ENCODE results near the gene MCUR1. TPM values are rescaled to one million over a fixed set of nuclear protein-coding genes. Genes with fewer than 3 reads are reported as not detected.

The MCUR1 gene
- total RNA-seq, 3 donors from 2014 or later = 12.8 to 14.9 (median 14.1) TPM

DNA sequence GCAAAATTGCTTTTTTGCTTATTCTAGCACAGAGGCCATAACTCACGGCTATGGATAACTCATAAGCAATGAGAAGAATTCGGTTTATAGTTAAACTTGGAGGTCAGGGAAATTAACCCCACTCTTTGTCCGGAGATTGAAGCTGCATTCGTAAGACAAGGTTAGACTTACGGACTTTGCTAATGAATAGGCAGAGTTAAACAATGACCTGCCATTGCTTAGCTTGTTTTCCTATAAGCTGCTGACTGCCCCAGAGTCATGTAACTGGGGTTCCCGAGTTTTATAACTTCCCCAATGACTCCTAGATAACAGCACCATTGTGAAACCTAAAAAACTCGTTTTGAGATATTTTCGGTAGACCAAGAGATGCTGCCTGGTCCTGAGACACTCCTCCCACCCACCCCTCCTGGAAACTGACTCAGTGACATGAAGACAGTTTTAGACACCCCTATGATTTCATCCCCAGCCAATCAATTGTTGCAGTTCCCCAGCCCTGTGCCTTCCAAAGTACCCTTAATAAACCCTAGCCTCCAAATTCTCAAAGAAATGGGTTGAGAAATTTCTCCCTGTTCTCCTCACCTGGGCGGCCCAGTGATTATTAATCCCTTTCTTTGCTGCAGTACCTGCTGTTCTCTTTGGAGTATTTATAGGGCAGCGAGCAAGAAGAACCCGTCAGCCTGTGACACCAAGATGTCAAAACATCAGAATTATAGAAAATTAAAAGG lies 33.1 kb upstream of the MCUR1 start:
- DNase-seq (ENCODE audit: low spot score in 2 of 2) = no peak
- no peak overlapping the region for H3K27ac ChIP-seq
- no peaks in the 10 kb centered on the region for H3K27me3 ChIP-seq
- no peaks in the 10 kb centered on the region for H3K4me1 ChIP-seq
- intact Hi-C loops (cut with DNase I; ENCODE audit: low total_unique reads) = no loop called here
- no peak for TF ChIP-seq POLR2AphosphoS5 (IDR thresholded peaks at IDR 0.05)
- TF ChIP-seq POLR2A (IDR thresholded peaks at IDR 0.05) = no peak
- TF ChIP-seq, protein P1, sequence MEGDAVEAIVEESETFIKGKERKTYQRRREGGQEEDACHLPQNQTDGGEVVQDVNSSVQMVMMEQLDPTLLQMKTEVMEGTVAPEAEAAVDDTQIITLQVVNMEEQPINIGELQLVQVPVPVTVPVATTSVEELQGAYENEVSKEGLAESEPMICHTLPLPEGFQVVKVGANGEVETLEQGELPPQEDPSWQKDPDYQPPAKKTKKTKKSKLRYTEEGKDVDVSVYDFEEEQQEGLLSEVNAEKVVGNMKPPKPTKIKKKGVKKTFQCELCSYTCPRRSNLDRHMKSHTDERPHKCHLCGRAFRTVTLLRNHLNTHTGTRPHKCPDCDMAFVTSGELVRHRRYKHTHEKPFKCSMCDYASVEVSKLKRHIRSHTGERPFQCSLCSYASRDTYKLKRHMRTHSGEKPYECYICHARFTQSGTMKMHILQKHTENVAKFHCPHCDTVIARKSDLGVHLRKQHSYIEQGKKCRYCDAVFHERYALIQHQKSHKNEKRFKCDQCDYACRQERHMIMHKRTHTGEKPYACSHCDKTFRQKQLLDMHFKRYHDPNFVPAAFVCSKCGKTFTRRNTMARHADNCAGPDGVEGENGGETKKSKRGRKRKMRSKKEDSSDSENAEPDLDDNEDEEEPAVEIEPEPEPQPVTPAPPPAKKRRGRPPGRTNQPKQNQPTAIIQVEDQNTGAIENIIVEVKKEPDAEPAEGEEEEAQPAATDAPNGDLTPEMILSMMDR (IDR thresholded peaks at IDR 0.05) = no peak
- H3K4me3 ChIP-seq = no peak overlapping the region
- no peaks in the 10 kb centered on the region for H3K36me3 ChIP-seq
- no peaks in the 10 kb centered on the region for H3K9me3 ChIP-seq

DNA sequence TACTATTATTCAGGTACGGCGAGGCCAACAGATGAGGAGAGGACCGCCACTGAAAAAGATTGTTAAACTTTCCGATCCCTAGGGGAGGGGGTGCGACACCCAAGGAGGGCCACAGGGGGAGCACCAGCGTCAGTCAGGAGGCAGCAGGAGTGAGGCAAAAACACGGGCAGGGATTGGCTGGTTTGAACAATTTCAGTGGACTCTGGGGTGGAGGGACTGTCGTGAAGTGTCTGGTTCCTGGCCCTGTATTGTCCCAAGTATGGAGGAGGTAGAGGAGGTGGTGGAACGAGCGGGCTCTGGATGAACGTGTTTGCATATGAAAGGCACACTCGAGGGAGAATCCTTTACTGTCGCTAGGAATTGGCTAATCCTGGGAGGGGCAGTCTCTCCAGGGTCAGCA lies 32.5 kb upstream of the MCUR1 start:
- no peaks in the 10 kb centered on the region for H3K27me3 ChIP-seq
- no peak overlapping the region for H3K27ac ChIP-seq
- H3K4me1 ChIP-seq = no peaks in the 10 kb centered on the region
- intact Hi-C loops (cut with DNase I; ENCODE audit: low total_unique reads) = no loop called here
- H3K9me3 ChIP-seq = no peaks in the 10 kb centered on the region
- H3K36me3 ChIP-seq = no peaks in the 10 kb centered on the region
- no peak for DNase-seq (ENCODE audit: low spot score in 2 of 2)
- no peak overlapping the region for H3K4me3 ChIP-seq
- TF ChIP-seq POLR2A (IDR thresholded peaks at IDR 0.05) = no peak
- TF ChIP-seq POLR2AphosphoS5 (IDR thresholded peaks at IDR 0.05) = no peak
- TF ChIP-seq, protein P1 (IDR thresholded peaks at IDR 0.05) = no peak

DNA sequence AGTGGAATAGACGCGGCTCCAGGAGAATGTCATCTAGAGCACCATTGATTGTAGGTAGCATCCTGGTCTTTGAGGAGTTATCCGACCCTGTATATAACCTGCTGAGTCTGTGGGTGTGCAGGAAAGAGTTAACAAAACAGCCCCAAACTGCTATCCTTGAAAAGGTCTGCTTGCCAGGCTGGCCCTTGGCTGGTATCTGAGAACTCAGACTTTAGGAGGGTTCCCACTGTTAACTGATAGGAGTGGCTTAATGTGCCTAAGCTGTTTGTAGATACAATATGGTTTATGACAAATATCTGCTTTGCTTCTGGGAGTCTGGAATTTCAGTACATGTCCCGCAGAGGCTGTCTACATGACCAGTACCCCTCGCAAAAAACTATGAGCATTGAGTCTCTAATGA lies 27.6 kb upstream of the MCUR1 start:
- no peak for TF ChIP-seq POLR2AphosphoS5 (IDR thresholded peaks at IDR 0.05)
- no peak for TF ChIP-seq POLR2A (IDR thresholded peaks at IDR 0.05)
- TF ChIP-seq, protein P1 (IDR thresholded peaks at IDR 0.05) = no peak

DNA sequence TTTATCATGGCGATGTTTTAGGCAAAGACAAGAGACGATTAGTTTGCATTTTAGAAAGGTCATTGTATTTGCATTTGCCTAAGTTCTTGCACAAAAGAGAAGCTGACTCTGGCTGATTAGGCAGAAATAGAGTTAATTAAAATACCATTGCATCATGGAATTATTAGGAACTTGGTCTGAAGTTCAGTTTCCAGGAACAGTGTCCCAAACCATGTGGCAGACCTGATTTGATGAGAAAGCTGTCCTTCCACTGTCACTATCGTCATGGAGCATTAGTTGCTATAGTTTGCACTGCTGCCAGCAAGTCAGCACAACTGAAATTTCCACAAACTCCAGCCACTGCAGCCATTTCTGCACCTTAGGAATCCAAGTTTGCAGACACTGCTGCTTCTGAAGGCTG lies 24.3 kb upstream of the MCUR1 start:
- no peak overlapping the region for H3K4me3 ChIP-seq
- TF ChIP-seq POLR2AphosphoS5 (IDR thresholded peaks at IDR 0.05) (no peak), POLR2A (IDR thresholded peaks at IDR 0.05) (no peak)
- TF ChIP-seq, protein P1 (IDR thresholded peaks at IDR 0.05) = no peak
- H3K27ac ChIP-seq = no peak overlapping the region
- intact Hi-C loops (cut with DNase I; ENCODE audit: low total_unique reads) = no loop called here
- no peaks in the 10 kb centered on the region for H3K9me3 ChIP-seq
- no peaks in the 10 kb centered on the region for H3K27me3 ChIP-seq
- no peaks in the 10 kb centered on the region for H3K4me1 ChIP-seq
- DNase-seq (ENCODE audit: low spot score in 2 of 2) = no peak
- no peaks in the 10 kb centered on the region for H3K36me3 ChIP-seq

More for the DNA sequence above, 27.6 kb upstream of the MCUR1 start:
- Histone ChIP-seq H3K4me3 (no peak overlapping the region), H3K36me3 (no peaks in the 10 kb centered on the region), H3K9me3 (no peaks in the 10 kb centered on the region), H3K4me1 (no peaks in the 10 kb centered on the region), H3K27me3 (no peaks in the 10 kb centered on the region), H3K27ac (no peak overlapping the region)
- intact Hi-C loops (cut with DNase I; ENCODE audit: low total_unique reads) = no loop called here
- DNase-seq (ENCODE audit: low spot score in 2 of 2) = no peak

DNA sequence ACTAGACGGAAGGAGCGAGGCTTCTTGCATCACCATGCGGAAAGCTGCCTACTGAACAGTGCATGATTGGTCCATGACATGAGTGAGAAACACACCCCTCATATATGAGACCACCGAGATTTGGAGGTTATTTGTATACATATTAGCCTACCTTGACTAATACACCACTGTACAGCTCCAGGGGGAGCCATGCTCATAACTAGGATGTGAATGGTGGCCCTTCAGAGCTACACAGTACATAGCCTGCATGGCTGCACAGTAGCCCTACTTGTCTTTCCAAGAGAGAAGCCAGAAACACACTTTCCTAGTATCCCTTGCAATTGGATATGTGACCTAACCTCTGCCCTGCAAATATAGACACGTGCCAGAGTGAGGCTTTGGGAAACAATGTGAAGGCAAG lies 21.8 kb upstream of the MCUR1 start:
- Histone ChIP-seq H3K27ac (no peak overlapping the region), H3K4me3 (no peak overlapping the region), H3K9me3 (no peaks in the 10 kb centered on the region), H3K27me3 (no peaks in the 10 kb centered on the region), H3K4me1 (no peaks in the 10 kb centered on the region), H3K36me3 (no peaks in the 10 kb centered on the region)
- intact Hi-C loops (cut with DNase I; ENCODE audit: low total_unique reads) = no loop called here
- TF ChIP-seq, protein P1 (IDR thresholded peaks at IDR 0.05) = no peak
- no peak for TF ChIP-seq POLR2A (IDR thresholded peaks at IDR 0.05)
- no peak for TF ChIP-seq POLR2AphosphoS5 (IDR thresholded peaks at IDR 0.05)
- no peak for DNase-seq (ENCODE audit: low spot score in 2 of 2)

All from breast epithelium (tissue), 4 donors.